ENCODE data around the gene PRELID3B.

The PRELID3B gene

GRCh38 chr20:59026904-59027740, 15.5 kb downstream of the PRELID3B start:
- no peak overlapping the region for H3K4me3 ChIP-seq (ENCODE audit: low read length)
- no peak overlapping the region for H3K9ac ChIP-seq (ENCODE audit: low read length)
- no peak overlapping the region for H3K4me2 ChIP-seq (ENCODE audit: low read length)
- TF ChIP-seq EZH2phosphoT487 (IDR thresholded peaks at IDR 0.05; ENCODE audit: low read depth) (no peak), CTCF (IDR thresholded peaks at IDR 0.05; ENCODE audit: low read depth, low read length) (no peak)
- H3K4me1 ChIP-seq (ENCODE audit: low read length), result peaks cover 30% of the 10 kb centered on the region
- H3K9me3 ChIP-seq (ENCODE audit: insufficient read depth, low read length), result no peaks in the 10 kb centered on the region
- no peak overlapping the region for H3K27ac ChIP-seq (ENCODE audit: low read length)
- H4K20me1 ChIP-seq (ENCODE audit: insufficient read depth, low read length), result peaks cover 62% of the 10 kb centered on the region
- H3K36me3 ChIP-seq (replicated peaks; ENCODE audit: low read depth, low read length), result peaks cover 88% of the 10 kb centered on the region
- H3K79me2 ChIP-seq (ENCODE audit: low read length), result peaks cover 80% of the 10 kb centered on the region
- H2AFZ ChIP-seq (ENCODE audit: low read depth, low read length), result no peak overlapping the region
- no peaks in the 10 kb centered on the region for H3K27me3 ChIP-seq (ENCODE audit: low read depth, low read length)

- no peak overlapping the region for H3K27ac ChIP-seq (ENCODE audit: low read length)
- H3K9me3 ChIP-seq (ENCODE audit: insufficient read depth, low read length), result no peaks in the 10 kb centered on the region
- H3K79me2 ChIP-seq (ENCODE audit: low read length), result peaks cover 63% of the 10 kb centered on the region
- H3K36me3 ChIP-seq (replicated peaks; ENCODE audit: low read depth, low read length), result peaks cover 85% of the 10 kb centered on the region
- H3K27me3 ChIP-seq (ENCODE audit: low read depth, low read length), result no peaks in the 10 kb centered on the region
- H4K20me1 ChIP-seq (ENCODE audit: insufficient read depth, low read length), result peaks cover 55% of the 10 kb centered on the region
- H3K4me1 ChIP-seq (ENCODE audit: low read length), result peaks cover 21% of the 10 kb centered on the region
- no peak for TF ChIP-seq EZH2phosphoT487 (IDR thresholded peaks at IDR 0.05; ENCODE audit: low read depth)
- no peak for TF ChIP-seq CTCF (IDR thresholded peaks at IDR 0.05; ENCODE audit: low read depth, low read length)
- H3K4me2 ChIP-seq (ENCODE audit: low read length), result no peak overlapping the region
- H3K4me3 ChIP-seq (ENCODE audit: low read length), result no peak overlapping the region
- no peak overlapping the region for H3K9ac ChIP-seq (ENCODE audit: low read length)
- no peak overlapping the region for H2AFZ ChIP-seq (ENCODE audit: low read depth, low read length)
Observed at GRCh38 chr20:59025511-59025910, 17.1 kb downstream of the PRELID3B start.

- peaks cover 81% of the 10 kb centered on the region for H3K36me3 ChIP-seq (replicated peaks; ENCODE audit: low read depth, low read length)
- peaks cover 55% of the 10 kb centered on the region for H4K20me1 ChIP-seq (ENCODE audit: insufficient read depth, low read length)
Observed at GRCh38 chr20:59025086-59025485, 17.5 kb downstream of the PRELID3B start.

More at GRCh38 chr20:59025086-59025485, 17.5 kb downstream of the PRELID3B start:
- Histone ChIP-seq H3K79me2 (ENCODE audit: low read length) (peaks cover 59% of the 10 kb centered on the region), H3K9me3 (ENCODE audit: insufficient read depth, low read length) (no peaks in the 10 kb centered on the region), H3K9ac (ENCODE audit: low read length) (no peak overlapping the region), H3K4me2 (ENCODE audit: low read length) (no peak overlapping the region), H3K4me1 (ENCODE audit: low read length) (peaks cover 17% of the 10 kb centered on the region), H3K27me3 (ENCODE audit: low read depth, low read length) (no peaks in the 10 kb centered on the region), H2AFZ (ENCODE audit: low read depth, low read length) (no peak overlapping the region), H3K4me3 (ENCODE audit: low read length) (no peak overlapping the region), H3K27ac (ENCODE audit: low read length) (no peak overlapping the region)
- TF ChIP-seq CTCF (IDR thresholded peaks at IDR 0.05; ENCODE audit: low read depth, low read length) (no peak), EZH2phosphoT487 (IDR thresholded peaks at IDR 0.05; ENCODE audit: low read depth) (no peak)

All from OCI-LY3 (cell line).